H9 (cell line): ENCODE data around the gene HS6ST3. TPM values are rescaled to one million over a fixed set of nuclear protein-coding genes. Genes with fewer than 3 reads are reported as not detected.

Source experiments
- DNase-seq: peaks from one replicate; pipeline ENCODE4 v3.0.0-alpha.2; 2017
- H2AFZ ChIP-seq: one replicate; pipeline ENCODE4 v1.6.1; 2013; ENCODE audit warnings: mild to moderate bottlenecking, low read length, control low read depth, moderate library complexity
- H2AK5ac ChIP-seq: 2 replicates; pipeline ENCODE4 v1.6.1; 2013; ENCODE audit warnings: low read length, control low read depth, mixed read lengths; ENCODE audit not compliant: insufficient read length
- H2BK120ac ChIP-seq: one replicate; pipeline ENCODE4 v1.6.1; 2013; ENCODE audit warnings: low read depth, mild to moderate bottlenecking, low read length, control low read depth, inconsistent platforms; ENCODE audit not compliant: poor library complexity, severe bottlenecking
- H2BK12ac ChIP-seq: 2 replicates; pipeline ENCODE4 v1.6.1; 2013; ENCODE audit warnings: low read length, control low read depth, mixed read lengths, low read depth; ENCODE audit not compliant: insufficient read length
- H2BK15ac ChIP-seq: 2 replicates; pipeline ENCODE4 v1.6.1; 2013; ENCODE audit warnings: low read depth, low read length, control low read depth
- H2BK20ac ChIP-seq: one replicate; pipeline ENCODE4 v1.6.1; 2013; ENCODE audit warnings: low read depth, mild to moderate bottlenecking, low read length, control low read depth, inconsistent platforms; ENCODE audit not compliant: poor library complexity, severe bottlenecking
- H2BK5ac ChIP-seq: 2 replicates; pipeline ENCODE4 v1.6.1; 2013; ENCODE audit warnings: low read length, control low read depth, mixed read lengths; ENCODE audit not compliant: insufficient read length
- H3K14ac ChIP-seq: 2 replicates; pipeline ENCODE4 v1.6.1; 2013; ENCODE audit warnings: low read length, control low read depth; ENCODE audit not compliant: insufficient read depth
- H3K18ac ChIP-seq: 2 replicates; pipeline ENCODE4 v1.6.1; 2013; ENCODE audit warnings: low read depth, mild to moderate bottlenecking, mixed read lengths, low read length, control low read depth; ENCODE audit not compliant: insufficient read length
- H3K23ac ChIP-seq: 2 replicates; pipeline ENCODE4 v1.6.1; 2013; ENCODE audit warnings: low read length, control low read depth, mixed read lengths, low read depth; ENCODE audit not compliant: insufficient read length
- H3K23me2 ChIP-seq: 2 replicates; pipeline ENCODE4 v1.6.1; 2013; ENCODE audit warnings: low read depth, mild to moderate bottlenecking, mixed read lengths, low read length, control low read depth; ENCODE audit not compliant: insufficient read length, poor library complexity, severe bottlenecking
- H3K27ac ChIP-seq: 2 replicates; pipeline ENCODE4 v1.5.1; 2013; ENCODE audit warnings: low read length, control low read depth, mixed read lengths, low read depth; ENCODE audit not compliant: insufficient read length
- H3K27me3 ChIP-seq: 2 replicates; pipeline ENCODE4 v1.6.1; 2013; ENCODE audit warnings: low read length, control low read depth, inconsistent platforms; ENCODE audit not compliant: insufficient read depth
- H3K4ac ChIP-seq: 2 replicates; pipeline ENCODE4 v1.6.1; 2013; ENCODE audit warnings: low read depth, mild to moderate bottlenecking, control low read depth, inconsistent platforms, low read length, moderate library complexity
- H3K4me1 ChIP-seq: 2 replicates; pipeline ENCODE4 v1.6.1; 2013; ENCODE audit warnings: low read length, control low read depth, inconsistent platforms; ENCODE audit not compliant: insufficient read depth
- H3K4me2 ChIP-seq: 2 replicates; pipeline ENCODE4 v1.6.1; 2013; ENCODE audit warnings: low read length, control low read depth, mixed read lengths; ENCODE audit not compliant: insufficient read length, insufficient read depth
- H3K56ac ChIP-seq: 2 replicates; pipeline ENCODE4 v1.6.1; 2013; ENCODE audit warnings: low read depth, mild to moderate bottlenecking, mixed read lengths, low read length, control low read depth; ENCODE audit not compliant: insufficient read length
- H3K79me1 ChIP-seq: 2 replicates; pipeline ENCODE4 v1.6.1; 2013; ENCODE audit warnings: low read depth, mild to moderate bottlenecking, moderate library complexity, low read length, control low read depth, inconsistent platforms; ENCODE audit not compliant: insufficient read depth, poor library complexity, severe bottlenecking
- H3K79me2 ChIP-seq: 2 replicates; pipeline ENCODE4 v1.6.1; 2013; ENCODE audit warnings: low read length, control low read depth, inconsistent platforms; ENCODE audit not compliant: insufficient read depth
- H3K9ac ChIP-seq: 2 replicates; pipeline ENCODE4 v1.6.1; 2013; ENCODE audit warnings: low read length, control low read depth, mixed read lengths; ENCODE audit not compliant: insufficient read length; ENCODE audit errors: extremely low read depth
- H3K9me3 ChIP-seq: one replicate; pipeline ENCODE4 v1.6.1; 2013; ENCODE audit warnings: low read depth, low read length, inconsistent platforms; ENCODE audit not compliant: control insufficient read depth
- H3T11ph ChIP-seq: one replicate; pipeline ENCODE4 v1.6.1; 2013; ENCODE audit warnings: mild to moderate bottlenecking, low read length, control low read depth, inconsistent platforms
- H4K20me1 ChIP-seq: one replicate; pipeline ENCODE4 v1.6.1; 2013; ENCODE audit not compliant: control insufficient read depth, insufficient read length, insufficient read depth
- H4K5ac ChIP-seq: 2 replicates; pipeline ENCODE4 v1.6.1; 2013; ENCODE audit warnings: low read depth, mild to moderate bottlenecking, mixed read lengths, low read length, control low read depth; ENCODE audit not compliant: insufficient read length
- H4K8ac ChIP-seq: replicated peaks from 2 replicates; pipeline ENCODE4 v1.6.1; 2013; ENCODE audit warnings: low read length, control low read depth, mixed read lengths, low read depth; ENCODE audit not compliant: insufficient read length
- H4K91ac ChIP-seq: 2 replicates; pipeline ENCODE4 v1.6.1; 2013; ENCODE audit warnings: low read depth, mild to moderate bottlenecking, moderate library complexity, mixed read lengths, low read length, control low read depth; ENCODE audit not compliant: insufficient read length
- H3K27ac Mint-ChIP-seq, 3 experiments: 2 replicates in 2 of 3; 3 replicates in 1 of 3; pipeline ENCODE4 v1.8.0; 2020 to 2021; ENCODE audit warnings: mixed read lengths in 3 of 3, mild to moderate bottlenecking in 1 of 3, moderate library complexity in 1 of 3
- H3K27me3 Mint-ChIP-seq: 2 replicates; pipeline ENCODE4 v1.8.0; 2021; ENCODE audit warnings: low read depth, mild to moderate bottlenecking, moderate library complexity, mixed read lengths
- H3K36me3 Mint-ChIP-seq, 3 experiments: 2 replicates in 2 of 3; 3 replicates in 1 of 3; pipeline ENCODE4 v1.8.0; 2020 to 2021; ENCODE audit warnings: low read depth in 3 of 3, mixed read lengths in 3 of 3; ENCODE audit not compliant: insufficient read depth in 1 of 3
- H3K4me1 Mint-ChIP-seq, 2 experiments: 2 replicates each; pipeline ENCODE4 v1.8.0; 2020; ENCODE audit warnings: mixed read lengths in 2 of 2
- H3K4me3 Mint-ChIP-seq, 2 experiments: 2 replicates in 1 of 2; 3 replicates in 1 of 2; pipeline ENCODE4 v1.8.0; 2020 to 2021; ENCODE audit warnings: mild to moderate bottlenecking in 2 of 2, mixed read lengths in 2 of 2, moderate library complexity in 1 of 2
- H3K9me3 Mint-ChIP-seq, 2 experiments: 2 replicates in 1 of 2; 3 replicates in 1 of 2; pipeline ENCODE4 v1.8.0; 2020; ENCODE audit warnings: mild to moderate bottlenecking in 2 of 2, mixed read lengths in 2 of 2, moderate library complexity in 1 of 2
- WGBS: extraction: QIAGEN DNeasy Blood & Tissue Kit; methylation state at CpG from one replicate; pipeline ENCODE4 v1.1.7; 2013; ENCODE audit warnings: missing lambda C conversion rate, low lambda C conversion rate, mixed read lengths; ENCODE audit not compliant: insufficient read length; ENCODE audit errors: extremely low coverage; 5-methylcytosine and 5-hydroxymethylcytosine counted together
- total RNA-seq: library from RNA; stranded (reverse); gene quantifications from 2 replicates; pipeline ENCODE4 v1.2.1, GENCODE V29; 2021
- TF ChIP-seq, protein P1 (sequence below): fragments of 200-600 bp; sonication (generic); conservative IDR thresholded peaks from 3 replicates; pipeline ENCODE4 v1.8.0; 2021; ENCODE audit warnings: antibody characterized with exemption, mild to moderate bottlenecking

The HS6ST3 gene
- total RNA-seq, 1 experiment from 2014 or later, result 0.44 TPM

DNA sequence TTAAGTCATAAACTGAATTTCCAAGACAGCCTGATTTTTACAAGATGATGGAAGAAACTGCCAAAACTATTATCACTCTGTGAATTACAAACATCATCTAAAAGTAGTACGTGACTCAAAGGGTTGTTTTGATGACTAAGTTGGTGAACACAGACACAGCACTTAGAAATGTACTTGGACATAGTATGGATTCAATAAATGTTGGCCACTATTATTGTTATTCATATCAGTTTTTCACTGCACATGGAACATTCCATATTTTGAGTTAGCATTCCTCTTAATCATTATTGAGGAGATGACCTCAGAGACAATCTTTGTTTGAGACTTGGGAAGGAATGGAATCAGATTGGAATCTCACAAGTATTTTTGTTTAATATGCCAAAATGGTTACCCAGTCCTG, 731.5 kb downstream of the HS6ST3 start:
- Histone ChIP-seq H4K91ac (no peak overlapping the region), H3K9me3 (no peaks in the 10 kb centered on the region), H3K23me2 (no peaks in the 10 kb centered on the region), H2BK20ac (no peak overlapping the region), H3K79me1 (no peaks in the 10 kb centered on the region), H3K56ac (no peak overlapping the region), H3K9ac (no peak overlapping the region), H4K20me1 (no peaks in the 10 kb centered on the region), H2AK5ac (no peak overlapping the region), H2BK12ac (no peak overlapping the region), H2BK5ac (no peak overlapping the region), H2BK120ac (no peak overlapping the region), H2BK15ac (no peak overlapping the region), H3K18ac (no peak overlapping the region), H3K79me2 (no peaks in the 10 kb centered on the region), H3K4me2 (no peak overlapping the region), H3K27me3 (no peaks in the 10 kb centered on the region), H3T11ph (no peak overlapping the region), H2AFZ (no peak overlapping the region), H3K27ac (no peak overlapping the region), H3K23ac (no peak overlapping the region), H3K4me1 (peaks cover 2% of the 10 kb centered on the region; the same call in 1 of the 2 replicates), H4K8ac (no peak overlapping the region), H4K5ac (no peak overlapping the region), H3K14ac (no peak overlapping the region), H3K4ac (no peak overlapping the region)
- Mint-ChIP-seq H3K27me3 (peaks cover 1% of the 10 kb centered on the region; the same call in 1 of the 2 replicates), H3K4me3 (no peak overlapping the region), H3K27ac (no peak overlapping the region), H3K36me3 (no peaks in the 10 kb centered on the region), H3K4me1 (peaks cover 12 to 13% of the 10 kb centered on the region in 2 experiments), H3K9me3 (no peaks in the 10 kb centered on the region)
- no CpG with 5 or more reads among the region's 1 CpG for WGBS
- TF ChIP-seq, protein P1, sequence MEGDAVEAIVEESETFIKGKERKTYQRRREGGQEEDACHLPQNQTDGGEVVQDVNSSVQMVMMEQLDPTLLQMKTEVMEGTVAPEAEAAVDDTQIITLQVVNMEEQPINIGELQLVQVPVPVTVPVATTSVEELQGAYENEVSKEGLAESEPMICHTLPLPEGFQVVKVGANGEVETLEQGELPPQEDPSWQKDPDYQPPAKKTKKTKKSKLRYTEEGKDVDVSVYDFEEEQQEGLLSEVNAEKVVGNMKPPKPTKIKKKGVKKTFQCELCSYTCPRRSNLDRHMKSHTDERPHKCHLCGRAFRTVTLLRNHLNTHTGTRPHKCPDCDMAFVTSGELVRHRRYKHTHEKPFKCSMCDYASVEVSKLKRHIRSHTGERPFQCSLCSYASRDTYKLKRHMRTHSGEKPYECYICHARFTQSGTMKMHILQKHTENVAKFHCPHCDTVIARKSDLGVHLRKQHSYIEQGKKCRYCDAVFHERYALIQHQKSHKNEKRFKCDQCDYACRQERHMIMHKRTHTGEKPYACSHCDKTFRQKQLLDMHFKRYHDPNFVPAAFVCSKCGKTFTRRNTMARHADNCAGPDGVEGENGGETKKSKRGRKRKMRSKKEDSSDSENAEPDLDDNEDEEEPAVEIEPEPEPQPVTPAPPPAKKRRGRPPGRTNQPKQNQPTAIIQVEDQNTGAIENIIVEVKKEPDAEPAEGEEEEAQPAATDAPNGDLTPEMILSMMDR, result no peak
- DNase-seq, result no peak
